Renal cortex interstitium (tissue), 11 donors: Measurements from ENCODE around the gene GAB1. TPM values are rescaled to one million over a fixed set of nuclear protein-coding genes. Genes with fewer than 3 reads are reported as not detected.

Experiments
- DNase-seq, 11 donors: peaks; one replicate each; pipeline ENCODE4 v3.0.0-alpha.2; 2013; ENCODE audit warnings: low read depth in 9 of 11, low spot score in 4 of 11; ENCODE audit errors: extremely low read depth in 1 of 11
- polyA plus RNA-seq, 3 donors: library from polyadenylated mRNA; unstranded; fragments of 120-200 nt; gene quantifications; one replicate each; pipeline ENCODE4 v1.2.1, GENCODE V29; 2013; ENCODE audit not compliant: insufficient read length in 3 of 3

Gene GAB1
- polyA plus RNA-seq, 3 donors: 39.9 to 51.5 (median 48.2) TPM

GRCh38 chr4:143375326-143376073 lies 38.8 kb downstream of the GAB1 start:
- no peak for DNase-seq

DNA sequence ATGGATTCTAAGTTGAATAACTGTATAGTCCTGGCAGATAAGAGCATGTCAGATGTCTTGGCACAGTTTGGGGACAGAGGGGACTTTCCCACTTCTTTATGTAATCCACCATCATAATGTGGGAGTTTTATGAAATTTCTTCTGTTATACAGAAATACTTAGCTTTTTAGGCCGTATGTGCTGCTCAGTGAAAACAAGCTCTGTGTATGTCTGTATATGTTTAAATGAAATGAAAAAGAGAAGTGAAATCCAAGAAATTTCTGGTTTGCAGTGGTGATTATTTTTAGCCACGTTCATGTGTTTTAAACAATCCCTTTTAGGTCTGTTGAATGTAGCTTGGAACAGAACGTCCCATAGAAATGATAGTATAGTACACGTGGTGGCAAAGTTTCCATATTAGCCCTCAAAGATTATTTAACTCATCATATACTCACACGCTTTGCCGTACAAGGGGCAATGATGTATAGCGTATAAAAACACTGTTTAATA lies 41.0 kb downstream of the GAB1 start:
- DNase-seq: no peak

- no peak for DNase-seq
Observed at GRCh38 chr4:143380629-143381028, 44.0 kb downstream of the GAB1 start.

GRCh38 chr4:143381189-143382118 lies 44.8 kb downstream of the GAB1 start:
- DNase-seq: peak in 9 of 11 donors; percentile 49 to 79 (median 72)

- DNase-seq: peak in 3 of 11 donors; percentile 37 to 57 (median 50)
Observed at GRCh38 chr4:143382596-143382995, 45.9 kb downstream of the GAB1 start.

DNA sequence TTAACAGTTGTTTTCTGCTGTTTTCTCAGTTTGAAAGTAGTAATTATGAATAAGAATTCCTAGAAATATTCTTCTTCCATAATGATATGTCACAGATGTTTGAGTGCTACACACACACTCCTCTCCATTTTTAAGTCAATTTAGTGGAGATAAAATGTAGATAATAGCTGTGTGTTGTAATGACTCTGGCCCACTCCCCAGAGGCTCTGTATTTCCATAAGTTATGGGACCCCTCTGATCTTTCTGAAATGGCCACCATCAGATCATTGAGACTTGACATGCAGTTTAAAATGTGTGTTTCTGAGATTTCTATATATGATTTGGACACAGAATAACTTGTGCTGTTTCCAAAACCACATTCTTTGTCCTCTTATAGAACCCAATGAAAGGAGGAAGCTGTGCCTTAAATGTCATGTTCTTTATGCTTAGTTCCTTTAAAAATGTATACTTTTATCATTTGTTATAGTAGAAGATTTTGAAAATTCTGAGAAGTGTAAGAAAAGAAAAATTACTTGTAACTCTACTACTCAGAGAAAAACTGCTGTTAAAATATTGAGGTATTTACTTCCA lies 46.4 kb downstream of the GAB1 start:
- DNase-seq: peak in 2 of 11 donors; percentile 43 to 48

GRCh38 chr4:143384381-143384994 lies 47.8 kb downstream of the GAB1 start:
- DNase-seq: no peak

GRCh38 chr4:143386812-143387211 lies 50.1 kb downstream of the GAB1 start:
- no peak for DNase-seq

DNA sequence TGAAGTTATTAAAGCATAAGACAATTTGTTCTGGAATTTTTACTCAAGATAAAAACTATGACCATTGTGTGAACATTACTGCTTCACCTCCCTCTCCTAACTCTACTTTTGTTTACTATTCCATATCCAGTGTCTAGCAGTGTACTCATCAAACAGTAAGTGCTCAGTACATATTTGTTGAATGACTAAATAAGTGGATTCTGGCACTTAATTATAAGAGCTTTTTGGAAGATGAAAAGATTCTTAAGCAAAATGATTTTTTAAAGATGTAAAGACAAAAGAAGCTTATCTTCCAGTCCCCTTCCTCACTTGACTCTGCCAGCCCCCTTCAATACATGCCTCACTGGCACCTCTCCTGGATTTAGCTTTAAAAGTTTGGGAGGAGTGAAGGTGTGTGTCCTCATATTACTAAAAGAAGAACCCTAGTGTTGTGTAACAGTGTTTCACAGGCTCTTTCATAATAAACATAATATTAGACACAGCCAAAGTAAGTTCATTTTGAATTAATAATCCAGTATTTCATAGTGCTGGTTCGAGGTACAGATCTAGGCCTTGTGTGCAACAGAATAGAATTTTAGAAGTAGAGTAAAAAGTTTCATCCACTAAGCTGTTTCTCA lies 53.0 kb downstream of the GAB1 start:
- no peak for DNase-seq

DNA sequence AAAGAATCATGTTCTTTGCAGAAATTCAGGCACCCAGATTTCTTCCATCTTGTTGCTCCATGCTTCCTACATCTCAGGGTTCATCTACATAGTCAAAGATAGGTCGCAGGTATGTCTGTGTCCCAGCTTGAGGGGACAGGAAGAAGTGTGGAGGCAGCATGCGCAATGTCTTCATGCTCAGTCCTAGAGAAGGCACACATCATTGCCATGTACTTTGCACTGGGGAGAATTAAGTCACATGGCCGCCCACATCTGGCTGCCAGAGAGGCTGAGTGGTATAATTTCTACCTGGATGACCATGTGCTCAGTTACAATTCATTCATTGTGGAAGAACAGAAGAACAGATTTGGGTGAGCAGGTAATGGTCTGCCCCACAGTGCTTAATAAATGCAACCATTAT lies 54.1 kb downstream of the GAB1 start:
- no peak for DNase-seq

GRCh38 chr4:143391261-143391660 lies 54.6 kb downstream of the GAB1 start:
- no peak for DNase-seq

DNA sequence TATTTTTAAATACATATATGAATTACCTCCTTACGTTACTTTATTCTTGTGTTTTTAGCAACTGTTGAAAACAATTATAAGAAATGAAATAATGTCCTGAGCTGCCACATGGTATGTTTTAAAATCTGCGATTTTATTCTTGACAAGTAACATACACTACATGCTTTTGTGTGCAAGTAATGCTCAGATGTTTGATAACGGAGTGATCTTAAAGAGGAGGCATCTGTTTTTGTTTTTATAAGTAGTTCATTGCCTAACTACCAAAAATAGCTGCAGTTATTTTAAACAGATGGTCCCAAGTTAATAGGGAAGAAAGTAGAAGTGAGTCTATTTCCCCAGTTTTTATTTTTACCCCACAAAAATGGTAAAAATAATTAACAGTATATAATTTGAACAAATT lies 55.2 kb downstream of the GAB1 start:
- DNase-seq: no peak

GRCh38 chr4:143393195-143393594 lies 56.5 kb downstream of the GAB1 start:
- DNase-seq: no peak

DNA sequence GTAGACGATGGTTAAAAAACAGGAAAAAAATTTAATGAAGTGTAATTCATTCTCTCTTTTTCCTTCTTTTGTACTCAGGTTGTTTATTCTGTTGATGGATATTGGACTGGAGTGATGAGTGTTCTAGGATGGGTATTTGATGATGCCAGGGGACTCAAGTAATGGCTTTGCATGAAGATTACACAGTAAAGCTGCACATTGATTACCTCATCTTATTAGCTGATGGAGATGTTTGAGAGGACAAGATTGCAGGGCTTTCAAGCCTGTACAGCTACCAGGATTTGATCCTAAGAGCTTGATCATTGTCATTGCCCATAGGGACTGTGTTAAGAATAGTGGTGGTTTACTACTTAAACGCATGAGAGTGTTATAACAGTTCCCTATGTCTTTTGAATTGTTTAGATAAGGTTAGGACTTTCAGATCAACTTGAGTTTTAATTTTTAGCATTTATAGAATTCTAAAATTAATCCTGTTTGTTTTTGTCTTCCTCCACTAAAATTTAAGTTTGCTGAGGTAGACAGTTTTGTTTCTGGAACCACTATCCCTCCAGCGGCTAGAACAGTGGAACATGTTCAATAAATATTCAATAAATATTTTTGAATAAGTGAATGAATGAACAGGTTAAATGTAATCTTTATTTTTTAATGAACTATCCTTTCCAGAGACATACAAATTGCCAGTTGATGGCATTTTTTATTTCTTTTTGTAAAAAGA lies 58.2 kb downstream of the GAB1 start:
- no peak for DNase-seq

DNA sequence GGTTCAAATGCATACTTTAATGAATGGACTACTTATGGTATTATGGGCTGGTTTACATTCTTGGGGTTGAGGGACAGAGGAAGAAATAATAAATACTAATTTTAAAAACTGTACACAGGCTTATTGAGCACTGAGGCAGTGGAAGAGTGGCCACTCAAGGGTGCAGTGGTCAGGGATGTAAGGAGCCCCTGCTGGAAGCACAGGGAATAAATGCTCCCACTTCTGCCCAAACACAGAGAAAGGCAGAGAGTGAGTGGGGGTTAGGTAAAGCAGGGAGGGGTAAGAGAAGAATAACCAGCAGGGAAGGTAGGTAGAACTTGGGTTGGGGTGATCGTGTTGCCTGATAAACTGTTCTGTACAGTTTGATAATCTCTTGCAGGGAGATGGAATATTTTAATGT lies 60.0 kb downstream of the GAB1 start:
- DNase-seq: no peak

DNA sequence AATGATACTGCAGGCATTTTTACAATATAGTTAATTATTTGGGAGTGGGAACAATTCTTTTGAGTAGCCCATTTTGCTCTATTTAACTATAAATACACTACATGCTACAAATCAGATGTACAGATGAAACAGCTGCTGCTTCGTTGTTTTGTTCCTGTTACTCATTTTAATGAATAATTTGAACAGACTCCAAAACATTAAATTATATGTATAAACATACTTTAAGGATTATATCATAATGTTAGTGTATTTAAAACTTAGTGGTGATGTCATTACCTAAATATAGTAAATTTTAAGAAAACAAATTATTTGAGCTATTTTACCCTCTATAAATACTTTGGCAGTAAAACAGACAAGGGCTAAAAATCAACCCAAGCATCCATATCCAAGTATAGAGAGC lies 60.7 kb downstream of the GAB1 start:
- DNase-seq: peak in 1 of 11 donors; percentile 73

DNA sequence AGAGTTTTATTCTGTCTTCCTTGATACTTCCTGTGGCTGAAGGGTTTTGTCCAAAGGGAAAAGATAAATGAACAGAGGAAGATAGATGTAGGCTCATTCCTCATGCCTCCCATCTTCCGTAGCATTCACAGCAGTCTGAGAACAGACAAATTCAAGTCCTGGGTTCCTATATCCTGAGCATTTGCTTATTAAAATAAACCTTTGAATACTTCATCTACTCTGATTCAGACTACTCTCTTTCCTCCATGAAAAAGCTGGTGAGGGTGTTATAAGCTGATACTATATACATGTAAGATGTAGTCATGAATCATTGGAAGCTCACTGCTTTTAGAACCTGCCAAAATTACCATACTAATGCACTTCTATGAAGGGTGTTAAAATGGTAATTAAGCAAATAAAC lies 61.2 kb downstream of the GAB1 start:
- no peak for DNase-seq
